ENCODE measurements around the gene ADCY3.
A peak's percentile ranks its signal among the peaks of the same experiment; 100 is the strongest.

The ADCY3 gene

DNA sequence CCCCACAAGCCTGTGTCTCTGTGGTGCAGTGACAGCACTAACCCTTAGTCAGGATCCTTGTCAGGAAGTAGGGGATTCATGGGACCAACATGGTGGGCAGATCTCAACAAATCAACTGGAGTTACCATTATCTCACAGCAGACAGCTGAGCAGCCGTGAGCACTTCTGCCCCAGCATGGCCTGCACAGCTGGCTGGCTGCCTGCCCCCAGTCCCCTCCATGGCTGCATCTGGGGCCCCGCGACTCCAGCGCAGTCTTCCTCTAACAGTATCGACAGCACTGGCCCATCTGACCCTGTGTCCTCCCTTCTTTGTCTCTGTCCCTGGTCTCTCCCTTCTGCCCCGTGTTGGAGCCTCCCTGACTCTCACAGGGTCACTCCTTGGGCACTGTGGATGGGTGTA is 4.7 kb upstream of the ADCY3 start:
- no peak for DNase-seq

DNA sequence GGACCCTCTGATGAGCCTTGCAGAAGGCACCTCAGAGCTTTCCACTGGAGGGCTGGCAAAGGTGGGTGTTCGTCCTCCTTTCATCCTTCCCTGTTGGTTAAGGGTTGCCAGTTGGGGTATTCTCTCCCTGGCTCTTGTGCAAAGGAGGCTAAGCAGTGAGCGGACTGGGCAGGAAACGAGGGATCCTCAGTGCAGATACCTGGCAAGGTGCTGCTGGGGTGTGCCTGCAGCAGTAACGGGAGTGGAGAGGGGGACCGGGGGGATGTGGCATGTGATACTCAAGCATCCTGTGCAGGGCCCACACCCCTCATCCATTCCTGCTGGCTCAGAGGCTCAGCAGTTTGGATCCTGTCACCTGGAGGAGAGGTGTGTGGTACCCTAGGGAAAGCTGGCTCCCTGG is 4.2 kb upstream of the ADCY3 start:
- DNase-seq, result no peak

DNA sequence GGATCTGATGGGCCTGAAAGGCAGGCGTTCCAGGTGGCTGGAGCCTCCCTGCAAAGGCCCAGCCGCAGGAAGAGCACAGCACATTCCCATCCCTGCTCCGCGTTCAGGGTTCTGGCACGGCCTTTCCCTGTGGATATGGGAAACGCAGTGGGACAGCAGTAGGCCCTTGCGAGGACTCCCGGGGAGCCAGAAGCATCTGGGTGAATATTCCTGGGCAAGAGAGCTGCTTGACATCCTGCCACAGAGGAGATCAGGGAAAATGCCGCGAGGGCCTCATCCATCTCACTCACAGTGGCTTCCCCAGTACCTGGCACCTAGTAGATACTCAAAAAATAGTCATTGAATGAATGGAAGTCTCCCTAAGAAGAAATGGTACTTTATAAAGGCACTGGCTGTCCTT is 3.1 kb upstream of the ADCY3 start:
- DNase-seq, result no peak

DNA sequence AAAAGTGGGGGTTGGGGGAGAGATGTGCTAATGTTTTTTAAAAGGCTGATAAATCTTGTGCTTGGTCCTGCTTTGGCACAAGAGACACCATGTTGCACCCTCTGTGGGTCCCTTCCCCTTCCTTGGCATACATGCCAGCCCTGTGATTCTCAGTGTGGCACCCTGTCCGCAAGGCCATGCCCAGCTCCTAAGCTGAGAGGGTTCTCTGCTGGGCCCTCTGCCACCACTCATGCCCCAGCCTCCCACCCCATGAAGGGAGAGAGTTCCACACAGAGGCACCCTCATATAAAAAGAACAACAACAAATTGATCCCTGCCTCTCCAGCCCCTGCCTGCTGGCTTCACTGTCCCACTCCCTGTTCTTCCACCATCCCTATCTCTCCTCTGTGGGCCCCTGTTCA is 2.5 kb upstream of the ADCY3 start:
- no peak for DNase-seq

DNA sequence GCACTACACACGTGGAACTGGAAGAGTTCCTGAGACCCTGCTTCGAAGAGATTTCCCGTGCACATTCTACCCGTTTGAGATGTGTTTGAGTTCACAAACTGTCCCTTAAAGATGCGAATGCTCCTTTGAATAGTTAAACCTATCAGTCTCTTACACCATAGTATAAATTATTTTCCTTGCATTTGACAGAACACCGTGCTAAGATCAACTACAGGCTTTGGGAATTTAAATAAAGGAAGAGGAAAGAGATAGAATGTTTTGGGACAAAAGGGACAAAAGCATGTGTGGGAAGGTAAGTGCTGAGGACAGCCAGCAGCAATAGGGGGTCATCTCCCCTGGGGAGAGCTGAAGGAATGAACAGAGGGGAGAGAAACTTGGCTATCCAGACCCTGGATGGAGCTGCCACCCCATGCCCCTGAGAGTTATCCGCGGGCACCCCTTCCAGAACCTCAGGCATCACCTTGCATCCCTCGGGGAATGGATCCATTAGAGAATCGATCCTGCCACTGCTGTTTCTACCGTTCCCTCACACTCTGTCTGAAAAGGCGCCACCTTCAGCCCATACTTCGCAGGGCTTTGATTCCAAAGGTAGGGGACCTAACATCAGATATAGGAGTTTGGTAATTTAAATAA is 888 bp upstream of the ADCY3 start:
- DNase-seq, result peak in 1 of 2 donors; percentile 39

DNA sequence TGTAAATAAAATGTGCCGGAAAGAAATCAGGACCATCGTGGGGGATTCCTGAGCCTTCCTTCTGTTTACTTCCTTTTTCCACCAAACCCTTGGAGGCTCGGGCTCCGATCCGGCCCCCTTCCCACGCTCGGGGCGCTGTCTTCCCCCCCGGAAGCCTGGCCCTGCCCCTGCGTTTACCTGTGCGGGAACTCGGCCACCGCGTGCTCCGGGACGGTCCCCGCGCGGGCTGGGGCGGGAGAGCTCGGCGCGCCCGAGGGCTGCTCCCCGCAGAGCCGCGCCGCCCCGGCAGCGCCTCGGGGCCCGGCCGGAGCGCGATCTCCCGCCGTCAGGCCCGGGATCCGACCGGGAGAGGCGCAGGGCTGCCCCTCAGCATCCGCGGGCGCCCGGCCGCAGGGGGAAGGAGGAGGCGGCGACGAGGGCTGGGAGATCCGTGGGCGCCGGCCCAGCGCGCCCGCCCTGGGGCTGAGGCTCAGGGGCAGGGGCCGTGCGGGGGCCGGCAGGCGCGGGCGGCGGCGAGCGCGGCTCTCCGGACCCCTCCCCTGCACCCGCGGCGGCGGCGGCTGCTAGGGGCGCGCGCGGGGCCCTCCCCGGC is 435 bp downstream of the ADCY3 start:
- DNase-seq, result peak; percentile 38 to 60

DNA sequence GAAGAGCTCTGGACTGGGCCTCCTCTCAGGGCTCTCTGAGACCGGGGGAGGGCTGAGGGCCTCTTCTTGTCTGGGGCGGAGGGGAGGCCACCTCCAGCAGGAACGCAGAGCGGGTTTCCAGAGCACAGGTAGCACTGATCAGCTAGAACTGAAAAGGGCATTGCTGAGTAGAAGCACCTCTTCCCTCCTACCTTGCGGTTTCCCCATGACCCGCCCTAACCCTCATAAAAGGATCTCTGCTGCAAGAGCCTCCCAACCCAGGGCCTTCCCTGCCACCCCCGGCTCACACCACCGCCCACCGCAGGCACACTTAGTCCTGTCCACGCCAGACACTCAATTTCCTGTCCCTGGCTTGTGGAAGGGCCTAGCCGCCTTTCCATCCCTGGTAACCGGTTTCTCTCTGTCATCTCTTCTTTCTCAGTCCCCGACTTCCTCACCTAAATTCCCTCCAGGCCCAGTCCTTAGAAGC is 966 bp downstream of the ADCY3 start:
- DNase-seq, result peak; percentile 53 to 71

DNA sequence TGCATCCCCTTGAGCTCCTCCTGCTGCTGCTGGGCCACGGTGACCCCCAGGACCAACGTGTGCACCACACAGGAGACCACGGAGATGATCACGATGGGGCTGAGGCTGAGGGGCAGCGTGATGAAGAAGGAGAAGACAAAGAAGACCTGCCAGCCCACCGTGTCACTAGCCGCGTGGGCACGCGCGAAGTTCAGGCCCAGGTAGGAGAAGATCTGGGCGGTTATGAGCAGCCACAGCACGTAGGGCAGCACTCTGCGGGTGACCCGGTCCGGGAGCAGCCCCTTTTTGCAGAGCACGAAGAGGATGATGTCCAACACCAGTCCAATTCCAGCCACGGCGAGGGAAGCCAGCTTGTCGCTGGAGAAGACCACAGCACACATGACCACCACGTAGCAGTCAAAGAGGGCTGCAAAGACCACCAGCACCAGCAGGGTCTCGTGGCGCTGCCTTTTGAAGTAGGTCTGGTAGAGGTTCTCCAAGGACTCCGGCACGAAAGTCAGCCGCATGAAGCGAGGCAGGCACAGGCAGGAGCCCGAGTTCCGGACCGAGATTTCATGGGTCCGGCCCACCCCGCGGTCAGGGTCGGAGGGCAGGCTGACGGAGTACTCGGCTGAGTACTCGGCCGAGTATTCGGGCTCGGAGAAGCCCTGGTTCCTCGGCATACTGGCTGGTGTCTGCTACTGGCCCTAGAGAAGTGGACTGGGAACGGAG is 1.6 kb downstream of the ADCY3 start:
- no peak for DNase-seq

DNA sequence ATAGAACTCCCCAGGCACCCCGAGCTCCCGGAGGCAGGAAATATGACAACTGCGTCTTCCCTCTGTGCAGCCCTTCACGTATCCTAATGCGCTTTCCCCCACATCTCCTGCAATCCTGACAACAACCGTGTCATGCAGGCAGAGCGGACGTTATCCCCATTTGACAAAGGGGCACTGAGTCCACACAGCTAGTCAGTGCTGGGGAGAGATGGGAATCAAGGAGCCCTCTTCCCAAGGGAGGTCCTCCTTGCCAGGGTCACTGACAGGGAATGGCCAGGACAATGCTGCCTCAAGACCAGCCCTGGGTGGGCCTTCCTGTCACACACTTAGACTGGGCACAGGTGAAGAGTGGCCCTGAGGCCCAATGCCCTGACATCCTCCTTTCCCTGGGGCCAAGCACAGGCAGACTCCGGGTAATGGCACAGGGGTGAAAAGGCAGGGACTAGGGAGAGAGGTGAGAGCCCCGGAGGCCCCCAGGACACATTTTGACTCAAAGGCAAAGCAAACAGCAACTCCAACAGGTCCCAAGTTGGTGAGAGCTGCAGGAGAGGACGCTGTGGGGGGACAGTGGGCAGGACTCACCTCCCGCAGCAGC is 2.2 kb downstream of the ADCY3 start:
- no peak for DNase-seq

DNA sequence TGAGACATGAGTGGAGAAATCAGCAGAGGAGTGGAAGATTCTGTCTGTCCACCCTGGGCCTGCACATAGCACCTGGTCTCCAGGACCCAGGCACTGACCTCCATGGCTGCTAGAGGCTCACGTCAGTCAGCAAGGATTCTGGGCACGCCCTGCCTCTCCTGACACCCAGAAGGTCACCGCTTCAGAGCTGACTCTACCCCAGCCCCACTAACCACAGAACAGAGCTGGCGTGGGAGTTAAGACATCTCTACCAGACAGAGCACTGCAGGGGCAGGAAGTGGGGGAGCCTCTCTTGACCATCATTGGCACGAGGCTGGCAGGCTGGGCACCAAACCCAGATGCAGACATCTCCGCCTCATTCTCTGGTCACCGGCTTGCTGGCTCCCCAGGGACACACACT is 3.0 kb downstream of the ADCY3 start:
- peak in 1 of 2 donors; percentile 22 for DNase-seq

DNA sequence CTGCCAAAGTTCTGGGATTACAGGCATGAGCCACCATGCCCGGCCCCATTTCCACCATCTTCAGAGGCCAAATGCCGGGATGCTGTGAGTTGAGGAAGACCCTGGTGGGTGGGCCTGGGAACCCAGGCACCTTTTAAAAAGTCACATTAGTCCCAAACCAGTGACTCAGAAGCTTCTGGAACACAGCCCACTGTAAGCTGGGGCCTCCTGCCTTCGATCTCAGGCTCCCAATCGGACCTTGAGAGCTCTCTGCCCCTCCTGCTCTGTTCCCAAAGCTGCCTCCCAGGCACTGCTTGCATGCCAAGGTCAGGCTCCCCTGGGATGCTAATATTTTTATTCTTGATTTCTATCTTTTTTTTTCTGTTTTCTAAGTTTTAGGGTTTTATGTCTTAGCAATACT is 4.2 kb downstream of the ADCY3 start:
- no peak for DNase-seq

DNA sequence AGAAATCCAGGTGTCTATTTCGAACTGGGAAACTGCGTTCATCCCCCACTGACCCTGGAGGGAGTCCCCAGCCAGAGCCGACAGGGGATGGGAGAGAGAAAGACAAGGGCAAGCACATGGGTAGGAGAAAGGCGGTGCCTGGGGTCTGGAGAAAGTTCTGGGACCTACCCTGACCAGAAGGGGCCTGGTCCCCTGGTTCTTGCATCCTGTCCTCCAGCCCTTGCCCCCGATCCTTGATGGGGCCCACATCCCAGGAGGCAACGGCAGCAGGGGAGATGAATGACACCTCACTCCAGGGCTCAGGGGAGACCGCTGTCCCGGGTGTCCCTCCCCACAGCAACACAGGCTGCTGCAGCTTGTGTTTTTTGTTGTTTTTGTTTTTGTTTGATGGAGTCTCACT is 4.9 kb downstream of the ADCY3 start:
- DNase-seq, result no peak

DNA sequence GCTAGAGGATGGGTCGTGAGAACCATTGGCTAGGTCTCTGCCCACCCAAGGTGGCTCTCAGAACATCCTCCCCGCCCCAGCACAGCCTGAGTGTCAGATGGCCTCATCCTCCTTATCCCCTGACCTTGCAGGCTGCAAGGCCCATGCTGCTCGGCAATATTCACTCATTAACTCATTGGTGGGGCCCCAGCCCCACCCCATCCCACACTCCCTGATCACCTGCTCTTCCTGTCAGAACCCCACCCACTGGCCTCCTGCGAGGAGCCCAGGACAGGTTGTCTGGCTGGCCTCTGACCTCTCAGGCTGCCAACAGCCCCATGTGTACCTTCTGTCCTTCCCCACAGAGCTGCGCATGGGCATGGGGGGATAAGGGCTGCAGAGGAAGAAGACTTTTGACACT is 5.3 kb downstream of the ADCY3 start:
- DNase-seq, result no peak

DNA sequence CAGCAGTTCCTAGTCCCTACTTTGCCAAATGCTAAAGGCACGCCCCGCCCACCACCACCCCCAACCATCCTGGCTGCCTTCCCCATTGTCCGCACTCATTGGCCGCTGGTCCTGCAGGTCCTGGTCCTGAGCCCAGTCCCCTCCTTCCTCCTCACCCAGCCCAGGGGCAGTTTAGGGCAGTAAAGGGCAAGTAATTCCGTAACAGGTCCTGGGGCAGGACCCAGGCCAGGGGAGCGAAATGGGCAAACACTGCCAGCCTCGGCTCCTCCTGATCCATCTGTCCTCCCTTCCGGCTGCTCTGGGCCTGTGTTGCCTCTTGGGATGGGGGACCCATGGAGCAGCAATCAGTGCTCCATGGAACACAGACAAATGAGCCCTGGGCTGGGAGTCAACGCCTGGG is 6.1 kb downstream of the ADCY3 start:
- no peak for DNase-seq

DNA sequence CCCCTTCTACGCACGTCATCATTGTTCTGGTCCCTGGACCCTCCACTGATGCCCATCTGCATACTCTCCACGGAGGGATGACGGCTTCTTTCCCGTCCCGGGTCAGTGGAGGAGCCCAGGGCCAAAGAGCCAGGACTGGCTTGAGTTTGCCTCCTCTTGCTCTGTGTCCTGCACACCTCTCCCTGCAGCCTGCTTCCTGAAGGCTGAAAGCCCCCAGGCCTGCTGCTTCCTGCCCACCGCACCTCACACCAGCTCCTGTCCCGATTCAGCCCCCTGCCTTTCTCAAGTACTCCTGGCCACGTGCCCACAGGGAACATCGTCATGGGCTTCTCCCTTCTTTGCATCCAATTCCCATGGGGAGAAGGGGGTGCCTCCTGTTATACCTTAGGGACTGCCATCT is 7.1 kb downstream of the ADCY3 start:
- DNase-seq, result no peak

DNA sequence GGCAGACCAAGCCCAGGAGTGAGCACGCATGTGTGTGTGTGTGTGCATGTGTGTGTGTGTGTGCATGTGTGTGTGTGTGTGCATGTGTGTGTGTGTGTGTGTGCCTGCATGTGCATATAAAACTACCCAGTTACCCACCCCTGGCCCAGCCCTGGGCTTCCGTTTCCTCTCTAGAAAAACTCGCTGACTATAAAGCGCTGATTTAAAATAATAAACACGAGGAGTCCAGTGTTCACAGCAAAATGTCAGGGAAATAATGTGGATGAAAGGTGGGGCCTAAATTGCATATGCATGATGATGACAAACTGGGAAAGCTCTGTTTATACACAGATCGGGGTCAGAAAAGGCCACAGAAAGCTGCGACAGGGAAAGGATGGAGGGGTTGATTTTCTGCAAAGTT is 7.5 kb downstream of the ADCY3 start:
- no peak for DNase-seq

DNA sequence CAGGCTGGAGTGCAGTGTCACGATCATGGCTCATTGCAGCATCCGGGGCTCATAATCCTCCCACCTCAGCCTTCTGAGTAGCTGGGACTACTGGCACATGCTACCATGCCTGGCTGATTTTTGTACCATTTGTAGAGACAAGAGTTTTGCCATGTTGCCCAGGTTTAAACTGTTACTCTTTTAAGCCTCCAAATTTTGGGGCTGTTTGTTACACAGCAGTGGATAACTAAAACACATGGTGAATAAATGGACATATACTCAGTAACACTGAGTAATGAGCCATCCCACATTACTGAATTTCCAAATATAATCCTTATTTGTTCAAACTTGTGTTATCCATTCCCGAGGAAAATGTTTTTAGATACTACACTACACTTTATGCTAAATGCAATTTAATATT is 9.8 kb downstream of the ADCY3 start:
- DNase-seq, result no peak

DNA sequence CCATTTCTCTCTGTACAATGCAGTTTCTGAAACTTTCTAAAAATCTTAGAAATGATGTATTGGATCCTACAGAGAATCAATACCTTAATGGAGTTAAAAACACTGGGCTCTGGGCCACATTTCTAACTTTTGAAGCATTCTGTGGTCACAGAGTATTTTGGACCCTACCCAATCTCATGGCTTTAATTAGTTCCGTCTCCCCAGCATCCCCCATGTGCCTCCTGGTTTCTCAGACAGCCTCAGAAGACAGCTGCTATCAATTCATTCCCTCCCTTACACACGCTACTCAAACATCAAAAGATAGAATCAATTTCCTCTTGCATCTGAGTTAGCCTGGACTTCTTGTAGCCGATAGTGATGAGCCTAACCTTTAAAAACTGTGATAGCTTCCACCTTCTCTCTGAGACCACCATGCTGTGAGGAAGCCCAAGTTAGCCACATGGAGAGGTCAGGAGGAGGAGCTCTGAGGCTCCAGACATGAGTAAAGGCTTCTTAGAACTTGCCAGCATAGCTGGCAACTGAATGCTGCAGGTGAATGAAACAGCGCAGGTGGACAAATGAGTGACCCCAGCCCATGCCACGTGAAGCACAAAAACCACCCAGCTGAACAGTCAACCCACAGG is 10.4 kb downstream of the ADCY3 start:
- no peak for DNase-seq

DNA sequence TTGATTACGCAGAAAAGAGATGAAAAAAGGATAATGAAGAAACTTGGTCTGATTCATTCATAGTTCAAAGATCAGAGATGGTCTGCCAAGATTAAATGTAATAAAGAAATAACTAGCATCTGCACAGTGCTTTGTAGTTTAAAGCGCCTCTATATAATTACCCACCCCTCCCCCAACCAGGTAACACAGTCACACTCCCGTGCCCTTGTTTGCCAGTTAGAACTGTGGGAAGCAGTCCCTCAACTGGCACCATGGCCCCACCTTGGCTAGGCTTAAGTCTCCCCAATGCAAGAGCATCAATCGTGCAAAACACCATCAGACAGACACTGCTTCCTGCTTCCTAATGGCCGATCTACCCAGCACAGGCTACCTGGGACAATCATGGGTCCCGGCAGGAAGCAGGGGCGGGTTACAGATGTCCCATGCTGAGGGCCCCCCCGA is 11.6 kb downstream of the ADCY3 start:
- no peak for DNase-seq

DNA sequence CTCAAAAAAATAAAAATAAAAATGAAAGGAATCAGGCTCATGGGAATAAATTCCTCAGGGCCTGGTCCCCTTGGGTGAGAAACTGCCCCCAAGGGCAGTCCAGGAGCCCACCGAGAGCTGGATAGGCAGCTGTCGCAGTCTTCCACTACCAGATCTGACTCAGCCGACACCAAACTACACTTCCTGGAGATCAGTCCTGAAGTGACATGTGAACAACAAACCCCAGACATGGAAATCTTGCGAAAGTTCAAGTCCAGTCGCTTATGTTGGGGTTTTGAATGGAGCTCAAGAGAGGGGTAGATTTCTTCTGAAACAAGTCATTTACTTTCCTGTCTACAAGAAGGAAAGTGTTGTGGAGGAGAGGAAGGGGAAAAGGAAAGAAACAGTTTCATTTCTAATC is 12.9 kb downstream of the ADCY3 start:
- DNase-seq, result no peak

DNA sequence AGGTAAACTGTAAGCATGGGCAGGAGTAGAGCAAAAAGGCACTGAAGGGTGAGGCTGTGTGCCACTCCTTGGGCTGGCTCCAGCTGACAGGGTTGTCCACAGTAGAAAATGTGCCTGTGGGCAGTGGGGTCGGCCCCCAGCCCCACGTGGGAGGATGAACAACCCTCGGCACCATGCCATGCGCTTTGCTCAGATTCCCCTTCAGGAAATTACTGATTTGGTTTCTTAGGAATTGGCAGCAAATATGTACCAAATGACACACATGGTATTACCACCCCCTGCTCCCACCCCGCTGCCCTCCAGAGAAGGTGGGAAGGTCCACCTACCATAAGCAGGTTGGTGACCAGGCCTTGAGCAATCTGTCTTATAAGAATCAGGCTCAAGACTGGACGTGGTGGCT is 13.6 kb downstream of the ADCY3 start:
- DNase-seq, result no peak

DNA sequence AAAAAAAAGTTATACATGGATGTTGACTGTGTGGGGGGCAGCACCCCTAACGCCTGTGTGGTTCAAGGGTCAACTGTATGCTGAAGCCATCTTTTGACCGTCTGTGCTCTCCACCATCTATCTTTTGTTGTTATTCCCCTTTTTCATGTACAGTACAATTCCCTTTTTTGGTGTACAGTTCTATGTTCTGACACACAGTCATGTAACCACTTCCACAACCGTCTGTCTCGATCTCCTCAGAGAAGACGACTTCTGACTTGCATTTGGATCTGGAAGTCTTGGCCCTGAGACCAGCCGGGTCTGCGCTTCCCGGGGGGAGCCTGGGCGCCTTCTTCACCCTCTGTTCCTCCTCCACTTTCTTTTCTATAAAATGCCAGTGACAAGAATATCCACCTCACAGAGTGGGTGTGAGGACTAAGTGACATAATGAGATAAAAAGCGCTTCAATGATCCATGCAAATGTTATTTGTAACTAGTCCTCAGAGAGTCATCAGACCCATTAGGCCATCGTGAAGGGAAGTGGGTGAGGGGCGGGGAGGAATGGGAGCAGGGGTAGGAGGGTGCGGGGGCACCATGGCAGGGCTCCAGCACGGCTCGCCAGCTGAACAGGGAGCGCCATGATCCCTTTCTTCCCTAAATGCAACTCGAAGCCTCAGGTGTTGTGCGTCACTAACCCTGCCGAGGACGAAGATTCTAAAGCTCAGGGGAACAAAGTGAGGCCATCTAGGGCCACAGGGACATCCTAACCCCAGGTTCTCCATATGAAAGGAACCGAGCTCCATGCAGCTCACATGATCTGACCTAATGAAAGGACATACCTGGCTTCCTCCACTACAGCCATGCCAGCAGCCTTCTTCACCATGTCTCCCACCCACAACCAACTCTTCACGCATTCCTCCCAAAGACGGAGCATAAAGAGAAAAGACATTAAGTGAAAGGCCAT is 16.6 kb downstream of the ADCY3 start:
- no peak for DNase-seq
